Glutamatergic neuron (in vitro differentiated cells): ENCODE data around the gene GMEB2. TPM values are rescaled to one million over a fixed set of nuclear protein-coding genes. Genes with fewer than 3 reads are reported as not detected.

ENCODE experiments used
- DNase-seq: peaks from one replicate; pipeline ENCODE4 v3.0.0; 2022
- H3K27ac Mint-ChIP-seq: one replicate; pipeline ENCODE4 v1.8.0; 2020; ENCODE audit warnings: mild to moderate bottlenecking, mixed read lengths, inconsistent platforms; ENCODE audit not compliant: unreplicated experiment
- H3K27me3 Mint-ChIP-seq: one replicate; pipeline ENCODE4 v1.8.0; 2020; ENCODE audit warnings: mild to moderate bottlenecking, moderate library complexity, mixed read lengths, inconsistent platforms; ENCODE audit not compliant: unreplicated experiment
- H3K36me3 Mint-ChIP-seq: one replicate; pipeline ENCODE4 v1.8.0; 2020; ENCODE audit warnings: mild to moderate bottlenecking, mixed read lengths, inconsistent platforms; ENCODE audit not compliant: unreplicated experiment
- H3K4me1 Mint-ChIP-seq: one replicate; pipeline ENCODE4 v1.8.0; 2020; ENCODE audit warnings: mild to moderate bottlenecking, low read depth, mixed read lengths, inconsistent platforms; ENCODE audit not compliant: unreplicated experiment
- H3K4me3 Mint-ChIP-seq: one replicate; pipeline ENCODE4 v1.8.0; 2020; ENCODE audit warnings: mild to moderate bottlenecking, mixed read lengths, inconsistent platforms; ENCODE audit not compliant: unreplicated experiment
- H3K9me3 Mint-ChIP-seq: one replicate; pipeline ENCODE4 v1.8.0; 2020; ENCODE audit warnings: mild to moderate bottlenecking, moderate library complexity, mixed read lengths, inconsistent platforms; ENCODE audit not compliant: unreplicated experiment
- total RNA-seq: library from RNA; stranded (reverse); fragmentation: NEBNext Ultra II Directional; extraction: Animal tissue kit (Norgen Biotek cat#: 25700); gene quantifications from one replicate; pipeline ENCODE4 v1.2.1, GENCODE V29; 2021; ENCODE audit not compliant: unreplicated experiment
- TF ChIP-seq, protein P1 (sequence below): fragments of 200-600 bp; sonication (generic); IDR thresholded peaks from one replicate; pipeline ENCODE4 v1.5.0; 2021; ENCODE audit not compliant: partially characterized antibody, unreplicated experiment

Gene GMEB2
- total RNA-seq, 1 donor from 2014 or later, result 12.8 TPM

- TF ChIP-seq, protein P1, sequence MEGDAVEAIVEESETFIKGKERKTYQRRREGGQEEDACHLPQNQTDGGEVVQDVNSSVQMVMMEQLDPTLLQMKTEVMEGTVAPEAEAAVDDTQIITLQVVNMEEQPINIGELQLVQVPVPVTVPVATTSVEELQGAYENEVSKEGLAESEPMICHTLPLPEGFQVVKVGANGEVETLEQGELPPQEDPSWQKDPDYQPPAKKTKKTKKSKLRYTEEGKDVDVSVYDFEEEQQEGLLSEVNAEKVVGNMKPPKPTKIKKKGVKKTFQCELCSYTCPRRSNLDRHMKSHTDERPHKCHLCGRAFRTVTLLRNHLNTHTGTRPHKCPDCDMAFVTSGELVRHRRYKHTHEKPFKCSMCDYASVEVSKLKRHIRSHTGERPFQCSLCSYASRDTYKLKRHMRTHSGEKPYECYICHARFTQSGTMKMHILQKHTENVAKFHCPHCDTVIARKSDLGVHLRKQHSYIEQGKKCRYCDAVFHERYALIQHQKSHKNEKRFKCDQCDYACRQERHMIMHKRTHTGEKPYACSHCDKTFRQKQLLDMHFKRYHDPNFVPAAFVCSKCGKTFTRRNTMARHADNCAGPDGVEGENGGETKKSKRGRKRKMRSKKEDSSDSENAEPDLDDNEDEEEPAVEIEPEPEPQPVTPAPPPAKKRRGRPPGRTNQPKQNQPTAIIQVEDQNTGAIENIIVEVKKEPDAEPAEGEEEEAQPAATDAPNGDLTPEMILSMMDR, result no peak
- Mint-ChIP-seq H3K4me1 (no peaks in the 10 kb centered on the region), H3K4me3 (no peak overlapping the region), H3K27me3 (peaks cover 2% of the 10 kb centered on the region), H3K9me3 (no peaks in the 10 kb centered on the region), H3K36me3 (peaks cover 6% of the 10 kb centered on the region), H3K27ac (no peak overlapping the region)
- no peak for DNase-seq
Measured at GRCh38 chr20:63595416-63596127, 31.3 kb downstream of the GMEB2 start.

DNA sequence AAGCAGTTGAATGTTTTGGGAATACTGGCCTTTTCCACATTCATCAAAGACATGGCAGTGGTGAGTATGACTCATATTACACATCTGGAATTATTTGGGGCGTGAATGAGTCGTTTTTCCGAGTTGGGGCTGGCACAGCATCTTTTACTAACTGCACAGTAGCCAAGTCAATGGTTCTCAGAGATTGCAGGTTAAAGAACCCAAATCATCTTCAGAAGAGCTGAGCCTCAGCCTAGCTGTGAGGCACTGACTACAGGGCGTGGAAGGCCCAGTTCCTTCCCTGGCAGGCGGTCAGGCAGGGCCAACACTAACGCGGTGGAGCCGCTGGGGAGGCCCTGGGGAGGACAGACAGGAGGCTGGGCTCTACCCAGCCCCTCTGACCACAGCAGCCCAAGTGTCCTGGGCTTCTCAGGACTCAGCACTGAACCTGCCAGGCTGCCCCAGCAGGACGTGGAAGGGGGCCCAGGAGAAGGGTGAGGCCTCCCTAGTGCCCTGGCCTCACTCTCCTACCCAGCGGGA lies 32.8 kb downstream of the GMEB2 start:
- H3K36me3 Mint-ChIP-seq, result no peaks in the 10 kb centered on the region
- H3K27me3 Mint-ChIP-seq, result peaks cover 2% of the 10 kb centered on the region
- H3K9me3 Mint-ChIP-seq, result no peaks in the 10 kb centered on the region
- TF ChIP-seq, protein P1, result no peak
- no peak for DNase-seq
- no peak overlapping the region for H3K27ac Mint-ChIP-seq
- H3K4me3 Mint-ChIP-seq, result no peak overlapping the region
- no peaks in the 10 kb centered on the region for H3K4me1 Mint-ChIP-seq

- Mint-ChIP-seq H3K36me3 (no peaks in the 10 kb centered on the region), H3K4me3 (no peak overlapping the region), H3K27ac (no peak overlapping the region), H3K27me3 (peaks cover 2% of the 10 kb centered on the region), H3K4me1 (peaks cover 3% of the 10 kb centered on the region), H3K9me3 (no peaks in the 10 kb centered on the region)
- TF ChIP-seq, protein P1, result no peak
- DNase-seq, result no peak
Measured at GRCh38 chr20:63592661-63593060, 34.2 kb downstream of the GMEB2 start.

DNA sequence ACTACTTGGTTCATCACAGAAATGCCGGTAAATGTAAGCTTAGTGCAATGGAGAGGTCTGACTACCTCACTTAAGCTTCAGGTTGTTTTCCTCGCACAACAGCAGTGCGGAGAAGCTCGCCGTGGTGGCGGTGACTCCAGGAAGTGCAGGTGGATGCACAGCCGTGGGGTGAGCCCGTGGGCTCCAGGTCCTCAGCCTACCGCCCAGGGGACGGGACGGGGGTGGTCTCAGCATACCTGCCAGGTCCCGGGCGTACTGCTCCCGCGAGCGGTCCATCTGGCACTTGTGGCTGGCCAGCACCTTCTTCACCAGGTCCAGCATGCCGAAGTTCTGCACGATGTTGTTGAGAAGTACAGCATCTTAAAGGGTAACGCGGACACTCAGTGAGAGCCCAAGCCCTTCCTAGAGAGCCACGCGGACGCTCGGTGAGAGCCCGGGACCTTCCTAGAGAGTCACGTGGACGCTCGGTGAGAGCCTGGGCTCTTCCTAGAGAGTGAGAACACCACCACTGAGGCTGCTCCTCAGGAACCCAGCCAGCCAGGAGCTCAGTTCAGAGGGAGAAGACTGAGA lies 35.0 kb downstream of the GMEB2 start:
- Mint-ChIP-seq H3K27ac (no peak overlapping the region), H3K4me1 (peaks cover 5% of the 10 kb centered on the region), H3K4me3 (no peak overlapping the region), H3K36me3 (no peaks in the 10 kb centered on the region), H3K27me3 (peaks cover 2% of the 10 kb centered on the region), H3K9me3 (peaks cover 2% of the 10 kb centered on the region)
- TF ChIP-seq, protein P1, result no peak
- DNase-seq, result no peak

DNA sequence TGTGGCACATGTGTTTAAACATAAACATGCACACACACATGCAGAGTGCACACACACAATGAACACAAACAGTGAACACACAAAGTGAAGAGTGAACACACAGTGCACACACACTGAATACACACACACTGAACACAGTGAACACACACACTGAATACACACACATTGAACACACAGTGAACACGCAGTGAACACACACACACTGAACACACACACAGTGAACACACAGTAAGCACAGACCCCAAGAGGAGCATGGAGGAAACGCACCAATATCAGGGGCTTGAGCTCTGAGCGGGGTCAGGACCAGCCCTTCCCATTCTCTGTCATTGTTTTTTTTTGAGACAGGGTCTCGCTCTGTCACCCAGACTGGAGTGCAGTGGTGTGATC lies 35.8 kb downstream of the GMEB2 start:
- H3K27me3 Mint-ChIP-seq, result peaks cover 2% of the 10 kb centered on the region
- H3K36me3 Mint-ChIP-seq, result no peaks in the 10 kb centered on the region
- peaks cover 5% of the 10 kb centered on the region for H3K4me1 Mint-ChIP-seq
- no peak for DNase-seq
- H3K9me3 Mint-ChIP-seq, result peaks cover 2% of the 10 kb centered on the region
- TF ChIP-seq, protein P1, result no peak
- H3K4me3 Mint-ChIP-seq, result no peak overlapping the region
- H3K27ac Mint-ChIP-seq, result no peak overlapping the region
